GM18907 (cell line): ENCODE data around the gene SEMA5B.

Source experiments
- ATAC-seq: cut with Tn5 transposase; IDR thresholded peaks from one replicate; pipeline ENCODE4 v1.9.1; 2021; ENCODE audit warnings: mild to moderate bottlenecking, moderate library complexity; ENCODE audit not compliant: unreplicated experiment

The SEMA5B gene

GRCh38 chr3:123055352-123055751 lies 27.8 kb upstream of the SEMA5B start:
- no peak for ATAC-seq

- no peak for ATAC-seq
Measured at GRCh38 chr3:123054931-123055330, 27.4 kb upstream of the SEMA5B start.

- no peak for ATAC-seq
Measured at GRCh38 chr3:123054109-123054778, 26.7 kb upstream of the SEMA5B start.

- no peak for ATAC-seq
Measured at GRCh38 chr3:123053107-123053506, 25.5 kb upstream of the SEMA5B start.

GRCh38 chr3:123050666-123051065 lies 23.1 kb upstream of the SEMA5B start:
- ATAC-seq: no peak

- ATAC-seq: no peak
Measured at GRCh38 chr3:123048480-123049237, 21.1 kb upstream of the SEMA5B start.

GRCh38 chr3:123047062-123047319 lies 19.4 kb upstream of the SEMA5B start:
- ATAC-seq: no peak

GRCh38 chr3:123046262-123047061 lies 18.9 kb upstream of the SEMA5B start:
- ATAC-seq: no peak

- ATAC-seq: no peak
Measured at GRCh38 chr3:123044981-123045763, 17.6 kb upstream of the SEMA5B start.

GRCh38 chr3:123042413-123042812 lies 14.8 kb upstream of the SEMA5B start:
- ATAC-seq: no peak

- no peak for ATAC-seq
Measured at GRCh38 chr3:123039178-123039577, 11.6 kb upstream of the SEMA5B start.

- no peak for ATAC-seq
Measured at GRCh38 chr3:123038751-123039150, 11.2 kb upstream of the SEMA5B start.

- no peak for ATAC-seq
Measured at GRCh38 chr3:123037015-123037375, 9.4 kb upstream of the SEMA5B start.

- ATAC-seq: no peak
Measured at GRCh38 chr3:123036352-123037014, 8.9 kb upstream of the SEMA5B start.

GRCh38 chr3:123034996-123035395 lies 7.4 kb upstream of the SEMA5B start:
- no peak for ATAC-seq

GRCh38 chr3:123034120-123034519 lies 6.6 kb upstream of the SEMA5B start:
- no peak for ATAC-seq

- no peak for ATAC-seq
Measured at GRCh38 chr3:123032057-123032456, 4.5 kb upstream of the SEMA5B start.

GRCh38 chr3:123031051-123031450 lies 3.5 kb upstream of the SEMA5B start:
- ATAC-seq: no peak

GRCh38 chr3:123028233-123028828 lies 768 bp upstream of the SEMA5B start:
- ATAC-seq: no peak

GRCh38 chr3:123026565-123027291 lies 835 bp downstream of the SEMA5B start:
- no peak for ATAC-seq
